Astrocyte of the hippocampus (primary cell): ENCODE measurements around the gene RNF14.
"Not testable (repeated sequence)": the region's sequence is repeated elsewhere in the genome, so short reads cannot be mapped to it uniquely, and the experiment has no call there.

Experiments used
- DNase-seq: peaks from one replicate; pipeline ENCODE4 v3.0.0; 2011; ENCODE audit warnings: low read depth, low spot score

Gene RNF14

DNA sequence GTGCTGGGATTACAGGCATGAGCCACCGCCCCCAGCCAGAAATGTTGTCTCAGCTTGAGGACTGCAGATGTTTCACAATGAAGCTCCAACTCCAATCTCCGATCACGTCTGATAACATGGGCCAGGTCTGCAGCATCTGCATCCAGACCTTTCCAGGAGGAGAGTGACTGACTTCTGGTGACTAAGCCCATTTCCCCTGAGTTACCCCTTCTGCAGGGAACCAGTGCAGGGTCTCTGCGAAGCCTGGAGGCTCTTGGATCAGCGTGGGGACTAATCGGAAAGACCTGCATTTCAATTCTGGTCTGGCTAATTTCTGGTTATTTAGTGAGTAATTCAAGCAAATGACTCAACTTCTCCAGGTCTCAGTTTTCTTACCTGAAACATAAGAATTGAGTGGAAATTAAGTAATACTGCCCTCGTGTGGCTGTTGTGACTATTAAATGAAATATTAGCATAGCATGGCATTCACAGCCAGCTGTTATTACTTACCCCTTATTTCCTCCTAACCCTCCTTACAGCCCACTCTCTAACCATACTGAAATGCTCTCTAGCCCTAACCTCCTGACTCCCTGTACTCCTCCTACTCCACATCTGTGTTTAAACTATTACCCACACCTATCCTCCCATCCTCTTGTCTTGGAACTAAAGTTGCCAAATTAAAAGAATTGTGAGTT lies 46.1 kb downstream of the RNF14 start:
- peak; percentile 77 for DNase-seq

- peak; percentile 45 for DNase-seq
Measured at GRCh38 chr5:142015781-142016533, 47.1 kb downstream of the RNF14 start.

DNA sequence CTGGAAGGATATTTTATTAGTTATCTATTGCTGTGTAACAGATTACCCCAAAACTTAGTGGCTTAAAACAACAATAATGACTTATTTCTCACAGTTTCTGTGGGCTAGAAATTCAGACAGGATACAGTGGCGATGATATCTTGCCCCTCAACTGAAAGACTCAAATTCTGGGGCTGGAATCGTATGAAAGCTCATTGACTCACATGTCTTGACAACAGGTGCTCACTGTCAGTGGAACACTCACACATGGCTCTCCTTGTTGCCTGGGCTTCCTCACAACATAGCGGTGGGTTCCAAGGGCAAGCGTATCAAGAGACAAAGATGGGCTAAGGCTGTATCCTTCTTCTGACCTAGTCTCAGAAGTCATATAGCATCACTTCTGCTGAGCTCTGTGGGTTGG lies 47.7 kb downstream of the RNF14 start:
- no peak for DNase-seq

GRCh38 chr5:142017832-142018427 lies 49.0 kb downstream of the RNF14 start:
- peak; percentile 76 for DNase-seq

DNA sequence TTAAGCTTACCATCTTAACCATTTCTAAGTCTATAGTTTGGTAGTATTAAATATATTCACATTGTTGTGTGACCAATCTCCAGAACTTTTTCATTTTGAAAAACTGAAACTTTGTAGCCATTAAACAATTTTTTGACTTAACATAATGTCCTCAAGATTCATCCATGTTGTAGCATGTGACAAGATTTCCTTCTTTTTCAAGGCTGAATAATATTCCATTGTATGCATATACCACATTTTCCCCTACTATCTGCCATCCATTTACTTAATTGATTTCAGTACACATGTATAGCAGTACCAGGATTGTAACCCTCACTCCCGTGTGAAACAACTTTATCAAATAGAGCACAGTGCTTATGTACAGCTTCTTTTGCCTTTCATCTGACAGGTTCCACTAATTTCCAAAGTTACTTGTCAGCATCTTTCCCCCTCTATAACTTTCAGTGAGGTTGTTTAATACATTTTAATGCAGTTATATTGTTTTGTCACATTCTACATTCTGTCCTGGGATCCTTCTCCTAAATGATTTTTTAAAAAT lies 51.3 kb downstream of the RNF14 start:
- no peak for DNase-seq

- DNase-seq, result no peak
Measured at GRCh38 chr5:142023836-142024235, 54.9 kb downstream of the RNF14 start.

- DNase-seq, result peak; percentile 92
Measured at GRCh38 chr5:142024771-142025304, 55.9 kb downstream of the RNF14 start.

- no peak for DNase-seq
Measured at GRCh38 chr5:142025637-142026036, 56.7 kb downstream of the RNF14 start.

DNA sequence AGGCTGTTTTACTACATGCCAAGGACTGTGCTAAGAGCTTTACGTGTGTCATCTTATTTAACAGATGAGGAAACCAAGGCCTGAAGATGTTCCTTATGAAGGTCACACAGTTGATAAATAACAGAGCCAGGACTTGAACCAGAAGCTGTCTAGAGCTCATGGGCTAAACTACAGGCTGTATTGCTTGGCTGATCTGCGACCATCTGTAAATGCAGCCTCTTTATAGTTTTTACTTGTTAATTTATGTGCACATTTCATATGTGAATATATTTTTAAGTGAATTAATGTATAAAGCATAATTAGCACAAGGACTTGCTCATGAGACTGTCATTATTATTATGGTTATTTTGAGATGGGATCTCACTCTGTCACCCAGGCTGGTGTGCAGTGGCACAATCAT lies 63.2 kb downstream of the RNF14 start:
- DNase-seq, result no peak

DNA sequence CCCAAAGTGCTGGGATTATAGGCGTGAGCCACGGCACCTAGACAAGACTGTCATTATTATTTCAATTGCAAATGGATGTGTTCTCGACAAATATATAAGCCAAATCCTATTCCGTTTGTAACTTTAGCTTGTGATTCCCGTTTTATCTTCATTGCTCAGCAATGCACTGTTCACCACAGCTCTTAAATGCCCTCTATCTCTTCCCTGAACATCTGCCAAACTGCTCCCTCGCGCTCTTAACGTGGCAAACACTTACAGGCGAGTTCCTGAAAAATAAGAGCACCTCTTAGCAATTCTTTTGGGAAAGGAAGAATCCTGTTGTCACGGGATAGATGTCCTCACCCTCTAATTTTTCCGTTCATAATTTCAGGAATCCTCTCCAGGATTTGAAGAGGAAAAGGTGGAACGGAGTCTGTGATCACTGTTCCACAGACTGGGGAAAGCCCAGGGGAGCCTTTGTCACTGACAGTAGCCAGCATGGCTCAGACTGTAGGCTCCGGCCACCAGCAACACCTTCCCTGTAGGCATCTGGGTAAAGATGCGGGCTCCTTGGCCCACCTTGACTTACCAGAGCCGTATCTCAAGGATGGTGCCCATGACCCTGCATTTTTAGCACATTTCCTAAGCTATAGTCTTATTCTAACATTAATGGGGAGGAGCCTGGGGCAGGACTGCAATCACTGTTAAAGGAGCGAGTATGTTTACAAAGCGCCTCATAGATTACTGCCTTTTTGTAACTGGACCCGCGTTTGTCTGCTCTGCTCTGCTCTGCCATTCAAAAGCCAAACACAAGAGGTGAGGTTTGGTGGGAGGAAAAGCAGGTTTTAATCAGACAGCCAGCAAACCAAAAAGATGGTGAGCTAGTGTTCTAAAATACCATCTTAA lies 64.1 kb downstream of the RNF14 start:
- DNase-seq, result no peak

DNA sequence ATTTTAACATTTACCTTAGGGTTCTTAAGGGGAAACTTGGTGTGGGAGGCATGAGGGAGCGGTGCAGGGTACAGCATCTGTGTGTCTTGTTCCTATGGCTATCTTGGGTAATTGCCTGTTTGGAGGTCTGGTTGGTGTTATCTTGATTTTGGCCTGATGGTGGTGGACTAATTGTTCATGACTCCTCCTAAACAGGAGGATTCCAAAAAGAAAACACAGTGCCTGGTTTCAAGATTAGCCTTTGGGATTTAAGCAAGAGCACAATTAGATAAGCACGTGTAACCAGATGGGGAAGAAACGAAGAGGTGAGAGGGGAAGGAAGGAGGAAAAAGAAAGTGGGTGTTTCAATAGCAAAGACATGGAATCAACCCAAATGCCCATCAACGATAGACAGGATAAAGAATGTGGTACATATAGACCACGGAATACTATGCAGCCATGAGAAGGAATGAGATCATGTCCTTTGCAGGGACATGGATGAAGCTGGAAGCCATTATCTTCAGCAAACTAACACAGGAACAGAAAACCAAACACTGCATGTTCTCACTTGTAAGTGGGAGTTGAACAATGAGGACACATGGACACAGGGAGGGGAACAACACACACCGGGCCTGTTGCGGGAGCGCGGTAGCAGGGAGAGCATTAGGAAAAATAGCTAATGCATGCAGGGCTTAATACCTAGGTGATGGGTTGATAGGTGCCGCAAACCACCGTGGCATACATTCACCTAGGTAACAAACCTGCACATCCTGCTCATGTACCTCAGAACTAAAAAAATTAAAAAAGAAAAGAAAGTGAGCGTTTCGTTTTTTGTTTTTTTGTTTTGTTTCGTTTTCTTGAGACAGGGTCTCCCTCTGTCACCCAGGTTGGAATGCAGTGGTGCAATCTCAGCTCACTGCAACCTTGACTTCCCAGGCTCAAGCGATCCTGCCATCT lies 65.0 kb downstream of the RNF14 start:
- DNase-seq, result not testable (repeated sequence)

- no peak for DNase-seq
Measured at GRCh38 chr5:142034994-142035393, 66.1 kb downstream of the RNF14 start.

- DNase-seq, result no peak
Measured at GRCh38 chr5:142036918-142037317, 68.0 kb downstream of the RNF14 start.

GRCh38 chr5:142037599-142037998 lies 68.7 kb downstream of the RNF14 start:
- not testable (repeated sequence) for DNase-seq

DNA sequence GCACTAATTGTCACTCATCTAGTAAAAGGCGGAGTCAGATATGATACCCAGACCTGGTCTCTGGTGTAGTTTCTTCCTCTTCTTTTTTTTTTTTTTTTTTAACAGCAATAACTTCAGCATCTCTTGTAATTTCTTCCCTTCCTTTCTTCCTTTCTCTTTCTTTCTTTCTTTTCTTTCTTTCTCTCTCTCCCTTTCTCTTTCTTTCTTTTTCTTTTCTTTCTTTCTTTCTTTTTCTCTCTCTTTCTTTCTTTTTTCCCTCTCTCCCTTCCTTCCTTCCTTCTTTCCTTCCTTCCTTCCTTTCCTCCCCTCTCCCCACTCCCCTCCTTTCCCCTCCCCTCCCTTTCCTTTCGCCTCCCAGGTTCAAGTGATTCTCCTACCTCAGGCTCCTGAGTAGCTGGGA lies 69.8 kb downstream of the RNF14 start:
- DNase-seq, result no peak
